ENCODE data around the gene HMGN4.
"Not testable (repeated sequence)": the region's sequence is repeated elsewhere in the genome, so short reads cannot be mapped to it uniquely, and the experiment has no call there.

Gene HMGN4

DNA sequence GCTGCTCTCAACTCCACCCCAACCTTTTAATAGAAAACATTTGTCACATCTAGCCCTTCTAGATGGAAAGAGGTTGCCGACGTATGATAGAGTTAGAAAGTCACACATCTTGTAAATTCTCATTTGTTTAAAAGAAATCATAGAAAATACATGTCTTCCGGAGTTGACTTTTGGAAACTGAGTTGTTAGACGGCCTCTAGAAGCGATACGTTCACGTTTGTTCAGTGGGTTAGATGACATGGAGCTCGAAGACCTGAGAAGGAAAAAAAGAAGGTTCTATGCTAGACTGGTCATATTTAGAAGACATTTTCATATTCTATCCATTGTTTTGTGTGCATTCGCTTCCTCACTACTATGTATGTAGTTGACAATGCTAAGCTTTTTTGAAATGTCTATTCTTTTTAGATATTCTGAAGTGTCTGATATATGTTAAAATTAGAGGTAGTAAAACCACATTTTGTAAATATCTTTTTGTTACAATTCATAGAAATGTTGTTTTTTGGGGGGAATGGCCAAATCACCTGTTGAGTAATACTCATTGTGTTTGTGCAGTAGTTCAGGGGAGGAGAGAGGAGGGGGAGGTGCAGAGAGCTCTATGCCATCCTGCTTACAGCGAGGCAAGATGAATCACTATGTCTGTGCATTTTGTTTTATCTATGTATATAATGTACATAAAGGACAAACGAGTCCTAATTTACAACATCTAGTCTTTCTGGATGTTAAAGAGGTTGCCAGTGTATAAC is 15.5 kb upstream of the HMGN4 start:
- DNase-seq, result not testable (repeated sequence)

DNA sequence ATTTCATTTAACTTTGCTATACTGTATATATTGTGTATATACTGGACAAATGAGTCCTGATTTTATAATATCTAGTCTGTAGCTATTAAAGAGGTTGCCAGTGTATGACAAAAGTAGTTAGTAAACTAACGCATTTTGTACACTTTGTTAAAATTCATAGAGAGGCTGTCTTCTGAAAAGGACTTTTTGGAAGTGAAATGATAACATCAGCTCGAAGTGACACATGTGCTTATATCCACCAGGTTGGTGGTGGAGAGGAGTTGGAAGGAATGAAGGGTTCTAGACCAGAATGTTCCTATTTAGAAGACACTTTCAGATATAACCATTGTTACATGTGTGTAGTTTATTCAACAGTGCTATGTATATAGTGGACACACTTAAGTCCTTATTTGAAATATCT is 13.9 kb upstream of the HMGN4 start:
- not testable (repeated sequence) for DNase-seq

DNA sequence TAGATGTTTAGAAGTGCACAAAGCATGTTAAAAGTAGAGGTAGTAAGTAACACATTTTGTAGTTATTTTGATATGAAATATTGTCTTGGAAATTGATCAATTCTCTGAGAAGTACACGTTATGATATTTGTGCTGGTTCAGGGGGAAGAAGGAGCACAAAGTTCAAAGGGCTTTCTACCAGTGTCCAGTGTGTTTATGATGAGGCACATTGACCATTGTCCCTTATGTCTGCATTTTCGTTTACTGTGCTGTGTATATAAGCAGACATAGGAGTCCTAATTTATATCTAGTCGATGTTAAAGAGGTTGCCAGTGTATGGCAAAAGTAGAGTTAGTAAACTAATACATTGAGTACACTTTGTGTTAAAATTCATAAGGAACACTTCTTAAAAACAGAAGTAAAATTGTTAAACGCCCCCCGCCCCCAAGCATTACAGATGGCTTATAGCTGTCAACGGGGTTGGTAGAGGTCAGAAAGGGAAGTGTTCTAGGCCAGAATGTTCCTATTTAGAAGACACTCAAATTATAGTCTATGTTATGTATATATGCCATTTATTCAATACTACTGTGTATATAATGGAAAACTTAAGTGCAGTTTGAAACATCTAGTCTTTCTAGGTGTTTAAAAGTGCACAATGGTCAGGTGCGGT is 13.3 kb upstream of the HMGN4 start:
- no peak for DNase-seq

DNA sequence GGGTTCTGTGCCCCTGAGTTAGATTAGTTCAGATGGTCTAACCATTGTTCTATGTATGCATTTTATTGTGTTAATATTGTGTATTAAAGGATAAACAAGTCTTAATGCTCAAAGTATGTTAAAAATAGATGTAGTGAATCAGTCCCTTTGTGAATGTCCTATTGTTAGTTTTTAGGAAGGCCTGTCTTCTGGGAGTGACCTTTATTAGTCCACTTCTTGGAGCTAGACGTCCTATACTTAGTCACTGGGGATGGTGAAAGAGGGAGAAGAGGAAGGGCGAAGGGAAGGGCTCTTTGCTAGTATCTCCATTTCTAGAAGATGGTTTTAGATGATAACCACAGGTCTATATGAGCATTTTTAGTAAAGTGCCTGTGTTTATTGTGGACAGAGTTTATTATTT is 12.3 kb upstream of the HMGN4 start:
- DNase-seq, result no peak

DNA sequence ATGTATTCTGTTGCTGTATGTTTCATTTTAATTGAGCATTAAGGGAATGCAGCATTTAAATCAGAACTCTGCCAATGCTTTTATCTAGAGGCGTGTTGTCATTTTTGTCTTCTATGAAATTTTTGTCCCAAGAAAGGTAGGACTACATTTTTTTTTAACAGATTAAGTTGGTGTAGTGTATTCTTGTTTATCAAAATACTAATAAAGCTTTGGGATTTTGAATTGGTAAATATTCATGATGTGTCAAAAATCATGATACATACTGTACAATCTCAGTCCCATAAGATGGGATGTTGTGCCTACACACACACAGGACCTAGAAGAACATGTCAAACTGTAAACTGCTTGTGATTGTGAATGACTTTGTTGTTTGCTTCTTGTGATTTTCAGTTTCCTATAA is 11.2 kb upstream of the HMGN4 start:
- DNase-seq, result no peak

DNA sequence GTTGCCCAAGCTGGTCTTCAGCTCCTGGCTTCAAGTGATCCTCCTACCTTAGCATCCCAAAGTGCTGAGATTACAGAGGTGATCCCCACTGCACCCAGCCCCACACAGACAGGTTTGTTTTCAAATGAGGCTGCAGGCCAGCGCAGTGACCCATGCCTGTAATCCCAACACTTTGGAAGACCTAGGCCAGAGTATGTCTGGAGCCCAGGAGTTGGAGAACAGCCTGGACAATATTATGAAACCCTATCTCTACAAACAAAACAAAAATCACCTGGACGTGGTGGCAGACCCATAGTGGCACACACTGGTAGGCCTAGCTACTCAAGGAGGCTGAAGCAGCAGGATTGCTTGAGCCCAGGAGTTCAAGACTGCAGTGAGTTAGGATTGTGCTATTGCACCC is 8.0 kb upstream of the HMGN4 start:
- DNase-seq, result no peak

DNA sequence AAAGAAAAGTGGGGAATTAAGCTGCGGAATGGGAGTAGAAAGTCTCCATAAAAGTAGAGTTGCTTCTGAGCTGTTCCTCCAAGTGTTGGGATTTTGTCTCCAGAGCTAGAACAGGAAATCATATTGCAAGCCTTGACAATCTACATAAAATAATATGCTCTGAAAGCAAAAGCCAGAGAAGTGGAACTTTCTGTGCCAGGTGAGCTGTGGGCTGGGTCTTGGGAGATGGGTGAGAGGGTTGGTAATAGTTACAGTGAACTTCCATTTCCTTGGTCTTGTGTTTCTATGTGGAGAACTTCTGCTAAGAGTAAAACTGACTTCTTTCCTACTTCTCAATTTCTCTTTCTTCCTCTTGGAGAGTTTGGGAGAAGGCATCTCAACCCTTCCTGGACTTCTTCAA is 6.3 kb upstream of the HMGN4 start:
- DNase-seq, result no peak

DNA sequence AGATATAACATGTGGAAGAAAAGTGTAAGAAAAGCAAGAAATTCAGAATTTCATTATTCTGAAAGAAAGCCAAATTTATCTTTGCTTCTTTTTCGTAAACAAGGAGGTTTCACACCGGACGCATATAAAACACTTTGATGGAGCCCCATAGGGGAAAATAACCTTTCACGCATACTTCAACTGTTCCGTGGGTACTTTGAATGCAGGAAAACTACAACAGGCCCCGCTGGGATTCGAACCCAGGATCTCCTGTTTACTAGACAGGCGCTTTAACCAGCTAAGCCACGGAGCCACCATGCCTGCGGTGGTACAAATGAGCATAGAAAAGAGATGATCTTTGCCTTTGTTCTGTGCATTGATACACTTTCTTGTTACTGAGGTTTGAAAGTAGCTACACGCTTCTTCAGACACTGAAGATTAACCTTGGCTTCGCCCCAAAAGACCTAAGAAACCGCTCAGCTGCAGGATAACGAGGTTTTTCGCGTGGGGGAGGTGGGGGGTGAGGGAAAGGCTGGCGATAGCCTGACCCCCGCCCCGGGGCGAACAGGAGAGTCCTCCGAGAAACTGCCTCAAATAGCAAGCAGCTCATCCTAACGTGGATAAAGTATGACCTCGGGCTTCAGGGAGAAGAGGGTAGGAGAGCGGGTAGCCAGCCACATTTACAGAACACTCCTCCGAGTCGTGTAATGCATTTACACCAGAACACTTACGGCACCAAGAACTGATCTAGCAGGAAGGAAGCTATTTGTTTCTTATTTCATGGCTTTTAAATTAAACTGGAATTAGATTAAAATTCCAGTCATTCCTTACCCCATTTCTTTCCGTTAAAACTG is 5.3 kb upstream of the HMGN4 start:
- peak; percentile 91 for DNase-seq

DNA sequence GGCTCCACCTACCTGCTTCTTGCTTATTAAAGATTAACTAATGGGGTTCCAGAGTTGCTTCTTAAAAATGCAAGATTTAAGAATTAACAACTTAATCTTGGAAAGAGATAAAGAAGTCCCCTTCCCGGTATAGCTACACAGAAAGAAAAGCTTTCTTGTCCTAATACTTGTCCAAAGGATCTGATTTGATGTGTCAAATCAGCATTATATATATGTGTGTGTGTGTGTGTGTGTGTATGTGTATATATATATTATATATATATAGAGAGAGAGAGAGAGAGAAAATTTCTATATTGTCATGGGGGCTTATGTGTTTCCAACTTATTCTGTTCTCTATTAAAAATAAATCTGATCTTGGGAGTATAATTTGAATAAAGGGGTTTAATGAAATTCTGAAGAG is 4.6 kb upstream of the HMGN4 start:
- DNase-seq, result no peak

DNA sequence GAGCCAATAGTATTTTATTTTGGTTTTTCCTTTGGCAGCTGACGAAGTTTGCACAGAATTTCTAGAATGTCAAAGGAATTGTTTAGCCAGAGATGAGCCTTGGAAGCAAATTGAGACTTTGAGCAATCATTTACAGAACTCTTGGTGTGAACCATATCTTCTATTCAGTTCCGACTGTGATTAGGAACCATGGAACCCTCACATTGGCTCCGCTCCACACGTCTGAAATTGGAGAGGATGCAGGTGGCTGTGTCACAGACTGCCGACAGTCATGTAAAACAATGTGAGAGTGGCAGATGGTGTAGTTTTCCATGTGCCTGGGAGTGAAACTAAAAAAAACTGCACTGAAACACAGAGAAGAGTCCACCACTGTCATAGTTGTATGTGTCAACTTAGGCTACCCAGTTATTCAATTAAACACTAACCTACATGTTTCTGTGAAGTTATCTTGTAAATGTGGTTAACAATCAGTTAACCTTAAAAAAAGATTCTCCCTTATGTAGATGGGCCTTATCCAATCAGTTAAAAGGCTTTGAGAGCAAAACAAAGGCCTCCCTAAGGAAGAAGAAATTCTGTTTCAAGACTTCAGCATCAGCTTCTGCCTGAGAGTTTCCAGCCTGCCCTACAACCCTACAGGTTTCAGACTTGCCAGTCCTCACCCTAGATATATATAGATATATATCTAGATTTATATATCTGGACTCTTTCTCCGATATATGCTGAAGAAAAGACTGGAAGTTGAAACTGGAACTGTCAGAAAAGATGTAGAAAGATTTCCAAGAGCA is 3.3 kb upstream of the HMGN4 start:
- DNase-seq, result no peak

DNA sequence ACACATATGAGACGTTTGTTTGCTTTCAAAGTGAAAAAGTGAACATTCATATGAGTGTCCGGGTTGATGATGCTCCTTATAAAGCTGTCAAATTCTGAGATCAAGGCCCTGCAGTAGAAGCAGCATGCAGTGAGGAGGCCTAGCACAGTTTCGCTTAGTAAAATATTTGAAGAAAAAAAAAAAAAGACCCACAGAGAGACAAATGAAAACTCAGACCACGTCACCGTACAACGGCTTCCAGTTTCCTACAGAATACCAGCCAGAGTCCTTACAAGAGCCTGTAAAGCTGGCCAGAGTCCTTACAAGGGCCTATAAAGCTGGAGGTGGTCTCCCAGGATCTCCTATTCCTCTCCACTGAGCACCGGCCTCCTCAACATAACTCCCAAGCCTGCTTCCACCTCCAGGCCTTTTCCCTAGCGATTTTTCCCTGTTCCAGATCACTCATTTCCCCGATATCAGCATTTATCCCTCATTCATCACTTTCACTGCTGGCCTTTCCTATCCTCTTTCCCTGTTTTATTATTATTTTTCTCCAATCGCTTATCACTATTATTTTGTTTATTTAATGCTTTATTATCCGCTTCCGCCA is 1.5 kb upstream of the HMGN4 start:
- DNase-seq, result no peak

DNA sequence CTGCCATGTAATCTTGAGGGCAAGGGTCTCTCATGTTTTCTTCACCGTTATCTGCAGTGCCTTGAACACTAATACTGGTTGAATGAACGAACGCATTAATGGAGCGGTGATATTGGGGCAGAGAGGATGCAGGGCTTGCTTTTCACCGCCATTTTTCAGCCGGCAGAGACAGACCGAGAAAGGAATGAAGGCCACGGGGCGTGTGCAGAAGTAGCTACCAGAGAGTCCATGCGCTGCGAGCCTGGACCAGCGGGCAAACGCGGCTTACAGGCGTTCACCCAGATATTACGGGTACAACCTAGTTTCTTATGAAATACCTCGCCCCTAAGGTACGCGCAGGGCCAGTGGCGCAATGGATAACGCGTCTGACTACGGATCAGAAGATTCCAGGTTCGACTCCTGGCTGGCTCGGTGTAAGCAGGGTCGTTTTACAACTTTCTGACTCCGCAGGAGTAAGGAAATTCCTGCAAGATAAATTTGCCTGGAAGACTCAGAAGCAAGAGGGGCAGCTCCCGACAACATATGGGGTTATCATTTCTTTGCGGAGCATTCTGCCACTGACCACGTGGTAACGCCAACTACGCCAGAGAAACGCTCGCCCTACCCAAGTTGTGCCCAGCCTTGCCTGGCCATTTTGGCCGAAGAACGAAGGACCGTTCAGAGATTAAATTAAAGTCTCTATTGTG is 863 bp upstream of the HMGN4 start:
- peak; percentile 88 for DNase-seq

DNA sequence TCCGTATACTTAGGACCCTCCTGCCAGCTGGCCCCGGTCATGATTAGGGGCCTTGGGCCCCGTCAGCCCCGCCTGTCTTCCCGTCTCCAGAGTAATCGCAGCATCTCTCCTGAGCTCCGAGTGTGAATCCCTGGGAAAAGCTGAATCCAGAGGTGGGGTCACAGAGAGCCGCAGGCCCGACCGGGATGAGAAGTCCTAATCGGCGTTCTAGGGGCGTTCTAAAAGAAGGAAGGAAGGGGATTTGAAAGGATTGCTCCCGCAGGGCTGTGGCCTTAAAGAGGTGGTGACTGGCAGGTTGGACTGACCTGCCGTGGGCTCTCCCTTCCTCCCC is 371 bp downstream of the HMGN4 start:
- DNase-seq, result no peak

DNA sequence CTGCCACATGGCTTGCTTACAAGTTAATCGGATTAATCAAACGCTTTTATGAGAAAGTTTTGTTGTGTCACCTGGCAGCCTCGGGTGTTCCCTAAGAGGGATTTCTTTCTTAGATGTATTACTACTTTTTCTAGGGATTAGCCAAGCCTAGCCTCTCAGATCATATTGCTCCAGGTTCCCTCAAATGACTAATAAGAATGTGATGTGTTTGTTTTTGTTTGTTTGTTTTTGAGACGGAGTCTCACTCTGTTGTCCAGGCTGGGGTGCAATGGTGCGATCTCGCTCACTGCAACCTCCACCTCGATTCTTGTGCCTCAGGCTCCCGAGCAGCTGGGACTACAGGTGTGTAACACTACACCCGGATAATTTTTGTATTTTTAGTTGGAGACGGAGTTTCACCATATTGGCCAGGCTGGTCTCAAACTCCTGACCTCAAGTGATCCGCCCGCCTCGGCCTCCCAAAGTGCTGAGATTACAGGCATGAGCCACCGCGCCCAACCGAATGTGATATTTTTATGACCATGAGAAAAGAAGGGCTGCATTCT is 977 bp downstream of the HMGN4 start:
- DNase-seq, result no peak

DNA sequence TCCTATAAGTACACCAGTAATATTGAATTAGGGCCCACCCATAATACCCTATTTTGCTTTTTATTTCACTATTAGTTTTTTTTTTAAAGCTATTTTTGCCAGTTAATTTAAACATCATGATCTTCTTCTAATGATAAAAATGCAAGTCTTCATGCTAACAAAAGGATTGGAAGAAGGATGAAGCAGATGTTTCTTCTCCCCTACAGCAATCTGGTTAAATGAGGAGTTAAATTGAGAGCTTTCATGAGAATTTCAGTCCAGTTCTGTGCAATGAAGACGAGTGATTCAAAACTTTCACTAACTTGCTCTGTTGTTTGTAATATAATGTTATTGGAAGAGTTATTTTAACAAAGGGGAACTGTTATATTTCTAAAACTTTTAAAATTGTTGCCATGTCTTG is 3.4 kb downstream of the HMGN4 start:
- no peak for DNase-seq

DNA sequence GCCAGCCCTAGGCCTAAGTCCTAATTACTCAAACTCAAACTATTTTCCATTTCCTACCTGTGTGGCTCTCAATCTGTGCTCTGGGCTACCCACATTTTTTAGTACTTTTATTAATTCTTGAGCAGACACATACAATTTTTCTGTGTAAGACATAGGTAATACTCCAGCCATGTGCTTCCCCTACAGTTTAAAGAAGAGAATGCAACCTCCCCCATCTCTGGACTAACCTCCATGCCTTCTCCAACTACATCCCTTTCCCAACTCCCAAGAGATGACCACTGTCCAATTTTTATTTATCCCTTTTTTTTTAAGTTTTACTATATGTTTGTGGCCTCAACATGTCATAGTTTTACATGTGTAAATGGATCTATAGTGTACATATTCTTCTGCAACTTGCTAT is 5.8 kb downstream of the HMGN4 start:
- DNase-seq, result no peak

DNA sequence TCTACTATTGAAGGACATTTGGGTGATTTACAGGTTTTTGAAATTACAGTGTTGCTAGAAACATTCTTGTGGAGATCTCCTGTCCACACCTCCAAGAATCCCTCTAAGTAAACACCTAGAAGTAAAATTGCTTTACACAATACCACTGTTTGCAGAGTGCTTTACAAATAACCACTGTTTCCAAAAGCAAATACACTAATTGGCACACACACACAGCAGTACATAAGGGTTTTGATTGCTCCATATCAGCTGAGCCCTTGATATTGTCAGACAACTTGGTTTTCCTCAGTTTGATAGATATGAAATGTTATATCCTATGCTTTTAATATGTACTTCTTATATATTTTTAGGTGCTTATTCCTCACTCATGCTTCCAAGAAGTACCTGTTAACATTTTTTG is 6.3 kb downstream of the HMGN4 start:
- no peak for DNase-seq

DNA sequence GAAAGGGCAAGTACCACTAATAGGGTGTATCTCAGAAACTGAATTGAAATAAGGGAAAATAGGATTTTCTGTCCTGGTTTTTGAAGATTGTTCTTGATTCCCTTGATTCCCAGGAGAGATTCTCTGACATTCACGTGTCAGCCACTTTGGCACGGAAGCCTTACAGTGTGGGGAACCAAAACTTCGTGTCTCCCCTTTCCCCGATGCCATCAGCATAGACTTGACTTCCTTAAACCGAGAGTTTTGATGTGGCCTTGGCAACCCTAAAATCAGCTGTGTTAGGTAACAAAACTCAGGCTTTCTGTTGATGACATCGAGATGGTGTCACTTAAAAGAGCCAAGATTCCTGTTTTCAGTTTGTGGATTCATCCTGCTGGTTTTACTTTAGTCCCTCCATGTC is 7.5 kb downstream of the HMGN4 start:
- DNase-seq, result no peak

DNA sequence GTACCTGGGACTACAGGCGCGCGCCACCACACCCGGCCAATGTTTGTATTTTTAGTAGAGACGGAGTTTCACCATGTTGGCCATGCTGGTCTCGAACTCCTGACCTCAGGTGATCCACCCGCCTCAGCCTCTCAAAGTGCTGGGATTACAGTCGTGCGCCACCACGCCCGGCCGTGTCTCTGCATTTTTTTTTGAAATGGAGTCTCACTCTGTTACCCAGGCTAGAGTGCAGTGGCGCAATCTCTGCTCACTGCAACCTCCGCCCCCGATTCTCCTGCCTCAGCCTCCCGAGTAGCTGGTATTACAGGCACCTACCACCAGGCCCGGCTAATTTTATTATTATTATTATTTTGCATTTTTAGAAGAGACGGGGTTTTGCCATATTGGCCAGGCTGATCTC is 9.2 kb downstream of the HMGN4 start:
- not testable (repeated sequence) for DNase-seq

DNA sequence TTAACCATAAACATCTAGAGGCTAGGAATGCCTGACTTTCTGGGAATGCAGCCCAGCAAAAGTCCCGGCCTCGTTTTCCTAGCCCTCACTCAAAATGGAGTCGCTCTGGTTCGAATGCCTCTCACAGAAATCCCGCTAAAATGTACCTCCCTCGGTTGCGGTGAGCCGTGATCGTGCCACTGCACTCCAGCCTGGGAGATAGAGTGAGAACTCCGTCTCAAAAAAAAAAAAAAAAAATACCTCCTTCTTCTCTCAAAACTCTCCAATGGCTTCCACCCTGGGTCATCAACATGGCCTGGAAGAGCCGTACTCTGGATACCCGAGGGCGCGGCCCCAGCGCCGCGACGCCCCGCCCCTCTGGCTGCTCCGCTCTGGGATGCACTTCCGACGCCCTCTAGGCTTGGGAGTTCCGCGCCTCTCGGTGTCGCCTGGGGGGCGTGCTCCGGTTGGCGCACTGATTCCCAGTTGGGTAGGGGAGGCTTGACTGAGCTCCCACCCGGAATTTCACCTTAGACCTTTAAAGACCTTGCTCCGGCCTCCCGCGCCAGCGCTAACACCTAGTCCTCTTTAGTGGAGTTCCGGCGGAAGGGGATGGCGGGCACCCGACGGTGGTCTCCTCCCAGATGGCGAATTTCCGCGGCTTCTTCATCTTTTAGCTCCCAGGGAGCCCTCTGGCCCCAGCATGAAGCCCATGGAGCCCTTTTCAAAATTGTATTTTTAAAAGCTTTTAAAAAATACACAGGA is 12.3 kb downstream of the HMGN4 start:
- DNase-seq, result peak; percentile 19

DNA sequence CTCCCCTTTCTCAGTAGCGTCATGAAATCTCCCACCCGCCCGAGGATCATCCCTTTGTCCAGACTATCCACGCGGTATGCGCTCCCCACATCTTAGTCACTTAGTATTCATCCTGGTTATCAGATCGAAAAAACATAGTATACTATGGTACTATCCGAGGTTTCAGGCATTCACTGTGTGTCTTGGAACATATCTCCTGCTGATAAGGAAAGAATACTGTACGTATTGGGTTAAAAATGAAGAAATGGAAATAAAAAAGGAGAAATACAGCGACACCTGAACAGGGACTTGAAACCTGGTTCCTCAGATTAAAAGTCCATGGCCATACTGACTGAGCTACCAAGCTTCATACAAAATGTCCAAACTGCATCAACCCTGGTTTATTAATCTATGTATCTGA is 14.0 kb downstream of the HMGN4 start:
- no peak for DNase-seq
